ENCODE measurements around the gene ADD3. TPM values are rescaled to one million over a fixed set of nuclear protein-coding genes. Genes with fewer than 3 reads are reported as not detected.

Gene ADD3
- polyA plus RNA-seq, 1 donor (not counting 4 experiments of a cell fraction or from before 2014, with no cell fraction given), result 61.7 TPM

DNA sequence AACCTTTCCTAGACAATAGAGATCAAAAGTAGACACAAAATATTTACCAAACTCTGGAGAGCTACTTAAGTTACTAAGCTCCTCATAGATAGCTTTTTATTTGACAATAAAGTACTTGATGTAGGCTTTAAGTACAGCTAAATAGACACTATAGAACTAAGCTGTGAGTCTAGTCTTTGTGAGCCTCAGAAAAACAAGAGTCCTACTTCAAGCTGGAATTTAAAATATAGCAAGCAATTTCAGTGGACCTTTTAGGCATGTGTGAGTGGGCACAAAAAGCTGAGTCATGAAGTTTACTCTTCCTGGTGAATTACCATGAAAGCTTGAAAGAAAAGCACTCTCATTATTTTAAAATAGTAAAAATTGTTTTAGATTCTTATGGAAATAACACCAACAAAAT lies 76.1 kb downstream of the ADD3 start:
- H2AFZ ChIP-seq (ENCODE audit: control insufficient read depth, low read length), result no peak overlapping the region
- no peaks in the 10 kb centered on the region for H3K9me3 ChIP-seq (ENCODE audit: control insufficient read depth, low read depth, low read length)
- no peaks in the 10 kb centered on the region for H4K20me1 ChIP-seq (ENCODE audit: control insufficient read depth, extremely low read depth, insufficient read depth, low read length)
- no peaks in the 10 kb centered on the region for H3K36me3 ChIP-seq (ENCODE audit: control insufficient read depth in 2 of 2, extremely low read depth in 1 of 2, insufficient read depth in 2 of 2, low read length in 2 of 2)
- FAIRE-seq, result no peak
- H3K9me1 ChIP-seq (ENCODE audit: control insufficient read depth, extremely low read depth, insufficient read depth, low read length), result no peaks in the 10 kb centered on the region
- peaks cover 15% of the 10 kb centered on the region for H3K4me1 ChIP-seq (ENCODE audit: control insufficient read depth, extremely low read depth, insufficient read depth, low read length)
- no peak for DNase-seq (ENCODE audit: low read depth, low spot score)
- H3K4me3 ChIP-seq (ENCODE audit: control insufficient read depth in 2 of 3, extremely low read depth in 1 of 3, insufficient read depth in 2 of 3, low read depth in 1 of 3, low read length in 3 of 3), result no peak overlapping the region
- TF ChIP-seq, protein P1, sequence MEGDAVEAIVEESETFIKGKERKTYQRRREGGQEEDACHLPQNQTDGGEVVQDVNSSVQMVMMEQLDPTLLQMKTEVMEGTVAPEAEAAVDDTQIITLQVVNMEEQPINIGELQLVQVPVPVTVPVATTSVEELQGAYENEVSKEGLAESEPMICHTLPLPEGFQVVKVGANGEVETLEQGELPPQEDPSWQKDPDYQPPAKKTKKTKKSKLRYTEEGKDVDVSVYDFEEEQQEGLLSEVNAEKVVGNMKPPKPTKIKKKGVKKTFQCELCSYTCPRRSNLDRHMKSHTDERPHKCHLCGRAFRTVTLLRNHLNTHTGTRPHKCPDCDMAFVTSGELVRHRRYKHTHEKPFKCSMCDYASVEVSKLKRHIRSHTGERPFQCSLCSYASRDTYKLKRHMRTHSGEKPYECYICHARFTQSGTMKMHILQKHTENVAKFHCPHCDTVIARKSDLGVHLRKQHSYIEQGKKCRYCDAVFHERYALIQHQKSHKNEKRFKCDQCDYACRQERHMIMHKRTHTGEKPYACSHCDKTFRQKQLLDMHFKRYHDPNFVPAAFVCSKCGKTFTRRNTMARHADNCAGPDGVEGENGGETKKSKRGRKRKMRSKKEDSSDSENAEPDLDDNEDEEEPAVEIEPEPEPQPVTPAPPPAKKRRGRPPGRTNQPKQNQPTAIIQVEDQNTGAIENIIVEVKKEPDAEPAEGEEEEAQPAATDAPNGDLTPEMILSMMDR (optimal IDR thresholded peaks at IDR 0.05 in 1 of 3, IDR thresholded peaks at IDR 0.05 in 1 of 3, conservative IDR thresholded peaks at IDR 0.05 in 1 of 3; ENCODE audit: extremely low read depth in 1 of 3, insufficient read depth in 2 of 3, low read length in 3 of 3), result no peak
- TF ChIP-seq EZH2 (IDR thresholded peaks at IDR 0.05; ENCODE audit: low read length), result no peak
- no peak overlapping the region for H3K4me2 ChIP-seq (ENCODE audit: control insufficient read depth, extremely low read depth, insufficient read depth, low read depth, low read length)
- dilution Hi-C loops (cut with MboI; ENCODE audit: extremely low pct_ligation_motif_present, low sequenced_read_pairs), result no loop called here
- no peaks in the 10 kb centered on the region for H3K27me3 ChIP-seq (ENCODE audit: control insufficient read depth, extremely low read depth, insufficient read depth, low read length)
- no peaks in the 10 kb centered on the region for H3K79me2 ChIP-seq (ENCODE audit: control insufficient read depth, insufficient read depth, low read length)
- no peak overlapping the region for H3K27ac ChIP-seq (ENCODE audit: control insufficient read depth, insufficient read depth, low read length)
- H3K9ac ChIP-seq (ENCODE audit: control insufficient read depth, extremely low read depth, insufficient read depth, low read length), result no peak overlapping the region

DNA sequence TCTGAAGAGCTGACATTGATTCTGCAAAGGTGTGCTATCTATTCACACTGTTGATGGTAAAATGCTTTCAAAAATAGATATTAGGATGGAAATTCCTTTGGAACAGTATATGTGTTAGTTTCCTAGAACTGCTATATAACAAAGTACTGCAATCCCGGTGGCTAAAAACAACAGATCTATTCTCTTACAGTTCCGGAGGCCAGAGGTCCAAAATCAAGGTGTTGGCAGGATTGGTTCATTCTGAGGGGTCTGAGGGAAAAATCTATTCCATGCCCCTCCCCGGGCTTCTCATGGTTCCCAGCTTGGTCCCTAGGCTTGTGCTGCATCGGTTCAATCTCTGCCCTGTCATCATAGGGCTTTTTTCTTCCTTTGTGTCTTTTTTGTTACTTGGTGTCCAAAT lies 79.9 kb downstream of the ADD3 start:
- Histone ChIP-seq H3K36me3 (ENCODE audit: control insufficient read depth in 2 of 2, extremely low read depth in 1 of 2, insufficient read depth in 2 of 2, low read length in 2 of 2) (no peaks in the 10 kb centered on the region), H3K4me2 (ENCODE audit: control insufficient read depth, extremely low read depth, insufficient read depth, low read depth, low read length) (no peak overlapping the region), H3K9me1 (ENCODE audit: control insufficient read depth, extremely low read depth, insufficient read depth, low read length) (no peaks in the 10 kb centered on the region), H3K9ac (ENCODE audit: control insufficient read depth, extremely low read depth, insufficient read depth, low read length) (no peak overlapping the region), H3K27me3 (ENCODE audit: control insufficient read depth, extremely low read depth, insufficient read depth, low read length) (no peaks in the 10 kb centered on the region), H3K4me1 (ENCODE audit: control insufficient read depth, extremely low read depth, insufficient read depth, low read length) (peaks cover 8% of the 10 kb centered on the region), H4K20me1 (ENCODE audit: control insufficient read depth, extremely low read depth, insufficient read depth, low read length) (no peaks in the 10 kb centered on the region), H2AFZ (ENCODE audit: control insufficient read depth, low read length) (no peak overlapping the region), H3K79me2 (ENCODE audit: control insufficient read depth, insufficient read depth, low read length) (no peaks in the 10 kb centered on the region), H3K9me3 (ENCODE audit: control insufficient read depth, low read depth, low read length) (no peaks in the 10 kb centered on the region), H3K4me3 (ENCODE audit: control insufficient read depth in 2 of 3, extremely low read depth in 1 of 3, insufficient read depth in 2 of 3, low read depth in 1 of 3, low read length in 3 of 3) (no peak overlapping the region), H3K27ac (ENCODE audit: control insufficient read depth, insufficient read depth, low read length) (no peak overlapping the region)
- dilution Hi-C loops (cut with MboI; ENCODE audit: extremely low pct_ligation_motif_present, low sequenced_read_pairs), result no loop called here
- FAIRE-seq, result no peak
- DNase-seq (ENCODE audit: low read depth, low spot score), result no peak
- no peak for TF ChIP-seq EZH2 (IDR thresholded peaks at IDR 0.05; ENCODE audit: low read length)
- TF ChIP-seq, protein P1 (optimal IDR thresholded peaks at IDR 0.05 in 1 of 3, IDR thresholded peaks at IDR 0.05 in 1 of 3, conservative IDR thresholded peaks at IDR 0.05 in 1 of 3; ENCODE audit: extremely low read depth in 1 of 3, insufficient read depth in 2 of 3, low read length in 3 of 3), result no peak

Data from keratinocyte (primary cell).